DND-41 (cell line): ENCODE data around the gene TLK1.

Source experiments
- CTCF ChIP-seq: IDR thresholded peaks from 2 replicates; pipeline ENCODE4 v1.5.1; 2012; ENCODE audit warnings: borderline replicate concordance, low read length, moderate library complexity, mild to moderate bottlenecking; ENCODE audit not compliant: poor library complexity, severe bottlenecking; ENCODE audit errors: extremely low read depth
- EZH2 ChIP-seq: IDR thresholded peaks from 3 replicates; pipeline ENCODE4 v1.6.1; 2012; ENCODE audit warnings: borderline replicate concordance, low read depth, mild to moderate bottlenecking, moderate library complexity, low read length, inconsistent platforms; ENCODE audit not compliant: severe bottlenecking

GRCh38 chr2:171141320-171141719 lies 19.4 kb downstream of the TLK1 start:
- TF ChIP-seq EZH2 (no peak), CTCF (no peak)
